Measurements from ENCODE around the gene SRCAP. TPM values are rescaled to one million over a fixed set of nuclear protein-coding genes. Genes with fewer than 3 reads are reported as not detected.

SRCAP gene
- total RNA-seq, 1 experiment from 2014 or later, result 11.7 TPM

GRCh38 chr16:30756781-30757100 lies 57.8 kb downstream of the SRCAP start:
- no peak for DNase-seq (ENCODE audit: low read depth)

DNA sequence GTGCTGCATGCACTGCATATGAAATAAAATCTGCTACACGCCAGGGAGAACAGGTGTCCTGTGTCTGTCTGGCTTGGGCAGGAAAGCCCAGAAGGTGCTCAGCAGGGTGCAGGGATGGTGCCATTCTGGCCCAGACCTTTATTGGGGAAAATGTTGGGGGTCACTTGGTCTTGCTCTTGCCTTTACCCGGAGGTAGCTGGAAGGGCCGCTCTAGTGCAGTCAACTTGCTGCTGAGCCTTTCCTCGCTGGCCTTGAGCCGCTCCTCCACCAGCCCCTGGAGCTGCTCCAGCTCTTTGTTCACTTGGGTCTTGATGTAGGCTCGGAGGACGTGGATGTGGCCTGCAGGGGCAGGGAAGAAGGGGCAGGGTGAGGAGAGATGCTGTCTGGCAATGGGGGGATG lies 58.3 kb downstream of the SRCAP start:
- no peak for DNase-seq (ENCODE audit: low read depth)

- no peak for DNase-seq (ENCODE audit: low read depth)
These were observed 60.1 kb downstream of the SRCAP start for GRCh38 chr16:30758988-30759491.

DNA sequence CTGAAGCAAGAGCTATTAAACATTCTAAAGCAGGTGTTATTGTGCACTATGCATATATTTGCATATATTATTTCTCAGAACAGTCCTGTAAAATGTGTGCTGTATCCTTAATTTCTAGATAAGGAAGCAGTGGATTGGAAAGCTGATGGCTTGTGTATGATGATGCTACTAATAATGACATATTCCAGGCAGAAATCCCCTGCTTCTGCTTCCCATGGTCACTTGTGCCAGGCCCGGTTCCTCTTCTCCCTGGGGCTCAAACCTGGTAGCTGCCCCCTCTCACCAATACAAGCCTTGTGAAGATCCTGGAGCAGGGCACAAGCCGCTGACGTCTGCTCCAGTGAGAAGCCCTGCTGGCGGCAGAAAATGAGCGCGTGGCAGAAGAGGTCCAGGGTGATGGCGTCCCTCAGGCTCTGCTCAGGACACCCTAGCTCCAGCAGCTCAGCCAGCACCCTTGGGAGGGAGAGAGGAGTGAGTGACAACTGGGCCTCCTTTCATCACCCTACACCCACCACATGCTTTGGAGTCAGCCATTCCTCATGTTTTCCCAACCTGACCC lies 61.1 kb downstream of the SRCAP start:
- DNase-seq (ENCODE audit: low read depth), result no peak

DNA sequence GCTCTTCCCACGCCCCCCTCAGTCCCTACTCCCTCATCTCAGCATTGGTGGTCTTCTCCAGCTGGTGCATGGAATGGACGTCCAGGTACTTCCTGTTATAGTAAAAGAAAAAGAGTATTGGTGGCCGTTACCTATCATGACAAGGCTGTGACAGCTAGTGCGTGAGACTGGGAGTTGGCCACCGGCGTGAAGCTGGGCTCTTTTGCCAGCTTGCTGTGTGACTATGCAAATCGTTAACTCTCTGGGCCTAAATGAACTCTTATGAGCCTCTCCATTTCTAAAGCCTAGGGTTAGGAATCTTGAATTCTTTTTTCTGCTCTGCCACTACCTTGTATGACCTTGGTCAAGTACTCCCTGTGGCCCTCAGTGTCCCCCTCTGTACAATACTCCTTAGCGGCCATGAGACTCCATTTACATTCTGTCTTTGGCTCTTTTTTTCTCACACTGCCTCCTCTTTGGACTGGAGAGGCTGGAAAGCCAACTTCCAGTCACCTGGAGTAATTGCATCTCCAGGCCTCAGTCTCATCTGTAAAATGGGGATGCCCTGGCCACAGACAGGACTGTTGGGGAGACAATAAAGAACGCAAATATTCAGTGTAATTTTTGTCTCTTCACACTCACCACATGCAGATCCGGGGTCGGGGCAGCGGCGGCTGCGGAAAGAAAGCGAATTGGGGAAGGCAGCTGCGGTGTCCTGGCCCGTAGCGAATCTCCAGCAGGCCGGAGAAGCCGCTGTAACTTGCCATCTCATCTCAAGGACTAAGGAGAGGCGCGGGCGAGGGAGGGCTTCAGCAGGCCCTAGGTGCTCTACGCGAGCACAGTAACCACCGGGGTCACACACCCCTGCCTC lies 61.8 kb downstream of the SRCAP start:
- no peak for DNase-seq (ENCODE audit: low read depth)

GRCh38 chr16:30761427-30761927 lies 62.5 kb downstream of the SRCAP start:
- peak; percentile 57 for DNase-seq (ENCODE audit: low read depth)

GRCh38 chr16:30761928-30762902 lies 63.2 kb downstream of the SRCAP start, which contains the start of the genes CFAP119 and RNF40:
TSS of gene CFAP119 (minus strand) at chr16:30762062. CDS start at chr16:30761748, 314 bp downstream.
TSS of gene RNF40 (plus strand) at chr16:30762322. CDS start at chr16:30762546, 224 bp downstream.
- peak; percentile 99 for DNase-seq (ENCODE audit: low read depth)

GRCh38 chr16:30762991-30763725 lies 64.2 kb downstream of the SRCAP start:
- no peak for DNase-seq (ENCODE audit: low read depth)

- DNase-seq (ENCODE audit: low read depth), result no peak
These were observed 65.1 kb downstream of the SRCAP start for GRCh38 chr16:30764086-30764485.

GRCh38 chr16:30764816-30765465 lies 66.0 kb downstream of the SRCAP start:
- DNase-seq (ENCODE audit: low read depth), result no peak

DNA sequence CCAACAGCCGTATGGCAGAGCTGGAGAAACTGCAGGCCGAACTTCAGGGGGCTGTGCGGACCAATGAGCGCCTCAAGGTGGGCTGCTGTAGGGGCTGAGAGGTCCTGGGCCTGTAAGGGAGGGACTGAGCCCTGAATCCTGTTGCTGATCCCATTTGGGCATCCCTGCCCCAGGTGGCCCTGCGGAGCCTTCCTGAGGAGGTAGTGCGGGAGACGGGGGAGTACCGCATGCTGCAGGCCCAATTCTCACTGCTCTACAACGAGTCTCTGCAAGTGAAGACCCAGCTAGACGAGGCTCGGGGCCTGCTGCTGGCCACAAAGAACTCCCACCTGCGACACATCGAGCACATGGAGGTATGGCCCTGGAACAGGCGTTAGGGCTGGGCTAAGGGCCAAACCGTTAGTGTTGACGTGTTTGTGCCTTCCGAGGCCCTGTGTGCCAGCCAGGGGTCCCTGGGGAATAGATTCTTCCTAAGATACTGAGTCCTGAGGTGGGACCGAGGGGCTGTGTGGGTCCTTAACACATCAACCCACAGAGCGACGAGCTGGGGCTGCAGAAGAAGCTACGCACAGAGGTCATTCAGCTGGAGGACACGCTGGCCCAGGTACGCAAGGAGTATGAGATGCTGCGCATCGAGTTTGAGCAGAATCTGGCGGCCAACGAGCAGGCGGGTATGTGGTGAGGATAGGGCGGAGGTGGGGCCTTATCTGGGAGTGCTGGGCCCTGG lies 67.4 kb downstream of the SRCAP start:
- DNase-seq (ENCODE audit: low read depth), result no peak

- no peak for DNase-seq (ENCODE audit: low read depth)
These were observed 67.9 kb downstream of the SRCAP start for GRCh38 chr16:30766933-30767284.

DNA sequence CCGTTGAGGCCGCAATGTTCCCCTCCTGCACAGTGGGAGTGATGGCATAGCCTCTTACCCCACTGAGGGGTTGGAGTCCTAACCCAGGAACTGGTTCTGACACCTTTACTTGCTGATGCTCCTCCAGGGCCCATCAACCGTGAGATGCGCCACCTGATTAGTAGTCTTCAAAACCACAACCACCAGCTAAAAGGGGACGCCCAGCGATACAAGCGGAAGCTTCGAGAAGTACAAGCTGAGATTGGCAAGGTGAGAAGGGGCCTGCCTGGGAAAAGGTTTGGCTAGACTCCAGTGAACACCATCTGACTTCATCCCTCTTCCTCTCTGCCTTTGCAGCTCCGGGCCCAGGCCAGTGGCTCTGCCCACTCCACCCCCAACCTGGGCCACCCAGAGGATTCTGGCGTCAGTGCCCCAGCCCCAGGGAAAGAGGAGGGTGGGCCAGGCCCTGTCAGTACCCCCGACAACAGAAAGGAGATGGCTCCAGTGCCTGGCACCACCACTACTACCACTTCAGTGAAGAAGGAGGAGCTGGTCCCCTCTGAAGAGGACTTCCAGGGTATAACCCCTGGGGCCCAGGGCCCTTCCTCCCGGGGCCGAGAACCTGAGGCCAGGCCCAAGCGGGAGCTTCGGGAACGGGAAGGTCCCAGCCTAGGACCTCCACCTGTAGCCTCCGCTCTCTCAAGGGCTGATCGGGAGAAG lies 68.9 kb downstream of the SRCAP start:
- no peak for DNase-seq (ENCODE audit: low read depth)

- DNase-seq (ENCODE audit: low read depth), result no peak
These were observed 69.7 kb downstream of the SRCAP start for GRCh38 chr16:30768583-30769181.

DNA sequence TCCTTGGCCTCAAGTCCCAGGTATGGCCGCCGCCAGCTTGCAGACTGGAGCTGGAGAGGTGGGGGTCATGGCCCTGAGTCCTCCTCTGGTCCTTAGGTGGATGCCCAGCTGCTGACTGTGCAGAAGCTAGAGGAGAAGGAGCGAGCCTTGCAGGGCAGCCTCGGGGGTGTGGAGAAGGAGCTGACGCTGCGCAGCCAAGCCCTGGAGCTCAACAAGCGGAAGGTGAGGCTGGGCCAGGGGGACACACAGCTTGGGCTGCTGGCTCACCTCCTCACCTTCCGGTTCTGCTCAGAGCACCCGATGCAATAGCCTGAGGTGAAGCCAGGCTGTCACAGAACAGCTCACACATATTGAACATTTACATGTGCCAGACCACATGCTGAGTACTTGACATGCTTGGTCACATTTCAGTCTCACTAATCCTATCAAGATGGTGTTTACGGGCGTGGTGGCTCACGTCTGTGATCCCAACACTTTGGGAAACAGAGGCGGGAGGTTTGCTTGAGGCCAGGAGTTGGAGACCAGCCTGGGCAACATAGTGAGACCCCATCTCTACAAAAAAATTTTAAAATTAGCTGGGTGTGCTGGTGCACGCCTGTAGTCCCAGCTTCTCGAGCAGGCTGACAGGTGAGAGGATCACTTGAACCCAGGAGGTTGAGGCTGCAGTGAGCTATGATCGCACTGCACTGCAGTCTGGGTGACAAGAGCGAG lies 70.6 kb downstream of the SRCAP start:
- DNase-seq (ENCODE audit: low read depth), result no peak

DNA sequence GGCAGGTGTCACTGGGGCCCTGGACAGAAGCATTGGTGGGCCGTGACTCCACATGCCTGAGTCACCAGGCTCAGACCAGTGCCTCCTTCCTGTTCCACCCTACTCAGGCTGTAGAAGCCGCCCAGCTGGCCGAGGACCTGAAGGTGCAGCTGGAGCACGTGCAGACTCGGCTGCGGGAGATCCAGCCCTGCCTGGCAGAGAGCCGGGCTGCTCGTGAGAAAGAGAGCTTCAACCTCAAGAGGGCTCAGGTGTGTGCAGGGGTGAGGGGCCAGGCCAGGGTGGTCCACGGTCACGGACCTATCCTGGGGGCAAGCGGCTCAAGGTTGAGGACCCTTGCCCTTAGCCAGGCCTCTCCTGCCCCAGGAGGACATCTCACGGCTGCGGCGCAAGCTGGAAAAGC lies 72.8 kb downstream of the SRCAP start:
- DNase-seq (ENCODE audit: low read depth), result no peak

- DNase-seq (ENCODE audit: low read depth), result no peak
These were observed 74.9 kb downstream of the SRCAP start for GRCh38 chr16:30773826-30774225.

Data from M059J (cell line).